DMS79 treated with DMSO at 0.1 percent for 48 hours (cell line): ENCODE results near the gene PLEKHA6.

Source experiments
- DNase-seq: peaks from one replicate; lab custom pipeline; 2025; lab: John Stamatoyannopoulos, UW

The PLEKHA6 gene

DNA sequence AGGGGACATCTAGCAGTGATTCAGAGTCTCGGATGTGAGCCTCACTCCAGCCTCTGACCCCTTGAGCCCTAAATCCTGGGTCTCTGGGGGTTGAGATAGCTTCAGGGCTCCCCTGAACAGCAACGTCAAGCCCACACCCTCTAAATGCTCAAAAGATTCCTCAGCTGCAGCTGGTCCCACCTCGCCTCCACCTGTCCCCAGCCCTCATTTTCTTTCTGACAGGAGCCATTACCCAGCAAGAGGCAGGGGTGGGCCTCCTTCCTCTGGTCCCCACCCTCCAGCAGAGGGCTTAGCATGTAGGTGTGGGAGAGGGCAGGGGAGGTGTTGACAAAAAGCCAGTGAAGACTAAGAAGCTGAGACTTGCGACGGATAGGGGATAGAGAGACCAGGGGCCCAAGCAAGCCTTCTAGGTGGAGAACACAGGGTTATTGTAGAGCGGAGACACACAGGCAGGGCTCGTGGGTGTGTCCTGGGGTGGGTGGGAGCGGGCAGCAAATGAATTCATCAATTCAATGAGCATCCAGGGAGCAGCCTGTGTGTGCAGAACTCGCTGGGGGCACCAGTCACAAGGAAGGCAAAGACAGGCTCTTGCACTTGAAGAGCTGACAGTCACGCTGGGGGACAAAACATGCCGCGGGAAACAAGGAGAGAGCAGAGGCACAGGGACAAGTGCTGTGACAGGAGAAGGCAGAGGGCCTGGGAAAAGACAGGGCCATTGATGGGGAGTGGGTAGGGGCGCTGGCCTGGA, 97.0 kb downstream of the PLEKHA6 start:
- DNase-seq: no peak

DNA sequence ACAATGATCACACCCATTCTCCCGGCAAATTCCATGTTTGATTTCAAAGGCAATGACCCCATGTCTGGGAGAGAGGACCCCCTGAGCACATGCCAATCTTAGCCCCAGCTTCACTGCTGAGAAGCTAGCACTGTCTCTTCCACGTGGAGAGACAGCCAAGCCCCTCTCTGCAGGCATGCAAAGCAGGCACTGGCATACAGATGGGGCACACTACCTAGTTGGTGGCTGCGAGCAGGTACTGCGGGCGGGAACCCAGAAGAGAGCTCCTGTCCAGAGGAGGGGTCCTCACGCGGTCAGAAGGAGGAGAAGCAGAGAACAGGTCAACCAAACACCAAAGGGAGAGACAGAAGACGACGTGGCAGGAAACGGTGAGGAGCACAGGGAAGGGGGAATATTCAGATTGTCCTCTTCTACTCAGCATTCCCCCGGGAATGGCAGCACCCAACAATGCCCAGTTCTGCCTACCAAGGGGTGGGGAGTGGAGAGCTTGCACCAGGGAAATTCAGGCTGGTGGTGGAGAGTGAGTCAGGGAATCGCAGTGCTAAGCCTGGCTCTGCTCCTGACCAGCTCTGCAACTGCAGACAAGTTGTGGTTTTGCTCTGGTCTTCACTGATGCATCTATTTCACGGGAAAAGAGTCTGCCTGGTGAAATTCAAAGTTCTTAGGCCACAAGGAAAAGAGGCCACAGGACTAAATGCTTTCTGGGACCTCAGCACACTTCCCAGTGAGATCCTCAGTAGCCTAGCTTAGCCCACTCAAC, 97.8 kb downstream of the PLEKHA6 start:
- no peak for DNase-seq

DNA sequence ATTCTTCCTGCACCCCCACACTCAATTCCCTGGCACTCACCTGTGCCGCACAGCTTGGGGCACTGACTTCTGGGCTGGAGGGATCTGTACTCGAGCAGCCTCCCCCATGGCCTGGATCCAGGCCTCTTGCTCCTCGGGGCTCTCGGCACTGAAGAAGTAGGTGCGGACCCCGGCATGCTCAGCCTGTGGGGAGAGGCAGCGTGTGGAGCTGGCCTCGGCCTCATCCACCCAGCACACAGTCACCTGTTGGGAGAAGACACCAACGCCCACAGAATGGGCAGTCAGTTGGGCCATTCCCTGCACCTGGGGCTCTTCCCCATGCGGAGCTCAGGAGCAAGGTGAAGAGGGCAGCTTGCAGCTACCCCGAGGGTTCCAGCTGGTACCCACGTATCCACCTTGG, 98.5 kb downstream of the PLEKHA6 start:
- no peak for DNase-seq

DNA sequence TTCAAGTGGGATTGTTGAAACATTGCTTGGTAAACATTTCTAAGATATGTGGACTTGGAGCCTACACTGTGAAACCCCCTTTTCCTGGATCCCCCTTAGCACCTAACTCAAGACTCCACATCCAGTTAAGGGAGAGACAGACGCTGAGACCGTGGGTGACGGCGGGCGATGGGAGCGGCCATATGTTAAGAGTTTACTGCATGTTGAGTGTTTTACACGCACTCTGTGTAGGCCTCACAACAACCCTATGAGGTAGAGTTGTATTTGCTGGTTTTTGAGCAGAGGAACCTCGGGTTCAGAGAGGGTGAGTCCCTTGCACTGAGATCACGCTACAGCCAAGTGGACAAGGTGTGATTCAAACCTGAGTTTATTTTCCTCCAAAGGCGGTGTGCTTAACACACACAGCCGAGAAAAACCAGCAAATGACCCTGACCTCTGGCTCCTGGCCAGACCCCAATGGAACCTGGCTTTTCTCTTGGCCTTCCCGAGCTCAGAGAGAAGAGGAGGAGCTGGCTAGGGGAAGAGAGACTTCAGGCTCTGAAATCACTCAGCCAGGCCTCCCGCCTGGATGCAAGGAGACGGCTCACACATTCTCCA, 99.0 kb downstream of the PLEKHA6 start:
- no peak for DNase-seq

DNA sequence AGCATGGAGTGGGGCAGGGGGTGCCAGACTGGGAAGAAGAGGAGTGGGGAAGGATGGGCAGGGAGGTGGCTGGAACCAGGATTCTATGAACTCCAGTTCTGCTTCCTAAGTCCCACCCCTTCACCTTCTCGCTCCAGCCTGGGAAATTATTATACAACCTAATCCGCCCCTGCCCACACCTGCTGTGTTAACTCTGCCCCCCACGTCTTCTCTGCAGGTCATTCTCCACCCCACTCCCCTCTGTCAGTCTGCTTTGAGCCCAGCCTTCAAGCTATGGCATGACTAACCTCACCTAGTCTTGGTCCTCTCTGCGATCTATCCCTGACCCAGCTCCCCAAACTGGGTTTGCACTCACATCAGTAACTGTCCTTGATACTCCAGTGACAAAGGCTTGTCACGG, 99.9 kb downstream of the PLEKHA6 start:
- DNase-seq: no peak

DNA sequence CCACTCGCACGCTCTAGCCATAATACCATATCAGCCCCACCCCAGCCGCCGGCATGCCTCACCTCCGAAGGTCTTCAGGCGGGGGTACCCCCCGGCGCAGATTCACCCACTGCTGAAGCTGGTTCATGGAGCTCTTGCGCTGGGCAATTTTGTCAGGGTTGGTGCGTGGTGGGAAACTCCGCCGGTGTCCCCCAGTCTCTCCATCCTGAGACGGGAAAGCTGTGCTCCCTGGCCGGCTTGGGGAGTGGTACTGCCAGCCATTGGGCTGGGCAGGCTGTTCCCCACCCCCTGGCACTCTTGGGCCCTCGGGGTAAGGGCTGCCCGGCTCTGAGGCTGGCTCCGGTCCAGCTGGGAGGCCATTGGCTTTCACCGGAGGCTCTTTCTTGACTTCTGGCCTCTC, 100.5 kb downstream of the PLEKHA6 start:
- DNase-seq: no peak

DNA sequence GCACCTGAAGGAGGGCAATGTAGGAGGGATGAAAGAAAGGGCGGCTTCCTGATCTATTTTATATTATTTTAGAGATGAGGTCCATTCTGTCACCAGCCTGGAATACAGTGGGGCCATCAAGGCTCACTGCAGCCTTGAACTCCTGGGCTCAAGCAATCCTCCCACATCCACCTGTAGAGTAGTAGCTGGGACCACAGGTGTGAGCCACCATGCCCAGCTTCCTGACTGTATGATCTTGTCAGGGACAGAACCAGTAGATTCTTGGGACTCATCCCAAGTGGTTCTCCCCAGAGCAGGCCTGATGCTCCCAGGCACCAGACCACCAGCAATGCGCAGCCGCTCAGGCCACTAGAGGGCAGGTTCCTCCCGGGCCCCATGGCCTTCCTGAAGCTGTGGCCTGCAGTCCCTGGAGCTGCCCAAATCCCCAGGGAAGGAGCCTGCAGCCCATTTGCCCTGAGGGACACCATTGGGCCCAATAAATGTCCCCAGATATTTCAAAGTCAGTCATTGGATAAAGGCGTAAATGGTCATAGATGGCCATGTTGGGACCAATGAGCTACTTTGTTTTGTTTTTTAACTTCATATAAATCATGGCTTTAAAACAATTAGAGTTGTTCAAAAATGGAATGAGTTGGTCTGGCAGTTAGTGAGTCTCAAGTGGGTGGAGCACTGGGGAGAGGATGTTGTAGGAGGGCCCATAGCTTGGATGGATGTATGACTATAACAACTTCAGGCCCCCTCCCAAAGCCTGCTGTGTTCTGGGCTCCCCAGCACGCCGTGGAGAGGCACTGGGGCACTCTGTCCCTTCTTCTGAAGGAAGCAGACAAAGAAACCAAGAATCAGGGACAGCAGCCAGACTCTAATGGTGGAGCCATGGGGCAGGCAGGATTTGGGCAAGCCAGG, 101.3 kb downstream of the PLEKHA6 start:
- no peak for DNase-seq

DNA sequence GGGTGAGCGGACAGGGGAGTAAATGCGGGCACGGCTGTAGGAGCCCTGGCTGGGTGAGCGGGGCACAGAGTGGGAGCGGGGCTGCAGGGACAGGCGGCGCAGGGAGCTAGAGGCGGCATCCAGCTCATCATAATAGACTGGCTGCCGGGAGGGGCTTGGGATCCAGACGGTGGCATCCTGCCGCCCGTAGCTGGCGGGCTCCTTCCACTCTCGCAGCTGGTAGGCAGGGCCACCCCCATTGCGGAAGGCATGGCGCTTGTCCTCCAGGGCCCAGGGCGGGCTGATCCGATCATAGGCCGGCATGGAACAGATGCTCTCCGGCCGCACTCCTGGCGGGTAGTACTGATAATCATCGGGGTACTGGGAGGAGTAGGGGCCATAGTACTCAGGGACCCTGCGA, 102.3 kb downstream of the PLEKHA6 start:
- DNase-seq: no peak

DNA sequence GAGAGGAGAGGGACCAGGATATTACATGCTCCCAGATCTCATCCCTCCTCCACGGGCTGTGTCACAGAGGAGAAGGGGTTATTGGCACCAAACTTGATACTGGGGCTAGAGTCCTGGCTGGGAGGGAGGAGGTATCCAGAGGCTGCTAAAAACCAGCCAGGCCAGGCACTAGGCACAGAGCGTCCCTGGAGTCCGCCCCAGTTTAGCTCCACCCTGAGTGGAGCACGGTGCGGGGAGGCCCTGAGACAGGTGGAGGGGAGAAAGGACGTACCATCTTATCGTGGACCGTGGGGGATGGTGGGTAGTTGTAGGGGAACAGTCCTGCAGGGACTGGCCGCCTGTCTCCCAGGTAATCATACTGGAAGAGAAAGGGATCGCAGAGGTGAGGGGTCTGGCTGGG, 103.2 kb downstream of the PLEKHA6 start:
- no peak for DNase-seq

DNA sequence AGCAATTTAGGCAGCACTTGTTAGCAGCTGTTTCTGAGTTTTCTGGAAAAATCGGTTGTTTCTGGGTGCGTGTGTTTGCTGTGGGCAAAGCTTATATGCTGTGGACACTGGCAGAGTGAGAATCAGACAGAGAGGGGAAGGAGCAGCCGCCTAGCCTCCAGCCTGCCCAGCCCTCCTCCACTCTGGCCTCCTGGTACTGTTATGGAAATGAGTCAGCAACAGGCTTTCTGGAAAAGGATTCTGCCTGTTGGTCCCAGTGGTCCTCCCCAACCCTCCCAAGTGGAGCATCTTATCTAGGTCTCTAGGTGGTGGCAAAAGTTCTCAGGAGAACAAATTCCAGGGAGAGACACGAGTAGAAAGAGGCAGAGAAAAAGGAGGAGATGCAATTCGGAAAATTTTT, 103.8 kb downstream of the PLEKHA6 start:
- DNase-seq: no peak

DNA sequence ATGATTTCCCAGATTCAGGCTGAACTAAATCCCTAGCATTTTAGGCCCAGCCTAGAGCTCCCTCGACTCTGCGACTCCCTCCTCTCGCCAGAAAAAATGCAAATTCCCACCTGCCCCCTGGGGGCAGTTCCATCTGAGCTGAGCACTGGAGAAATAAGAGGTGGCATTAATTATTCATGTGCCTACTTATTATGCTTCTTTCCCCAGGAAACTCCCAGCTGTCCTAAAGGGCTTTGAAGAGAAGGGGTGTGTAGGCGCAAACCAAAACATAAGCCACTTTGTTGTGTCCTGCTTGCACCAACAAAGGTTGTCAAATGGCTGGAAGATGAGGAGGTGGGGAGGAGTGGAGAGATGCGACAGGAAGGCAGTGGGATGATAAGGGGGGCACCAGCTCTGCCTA, 104.5 kb downstream of the PLEKHA6 start:
- DNase-seq: peak; percentile 31

DNA sequence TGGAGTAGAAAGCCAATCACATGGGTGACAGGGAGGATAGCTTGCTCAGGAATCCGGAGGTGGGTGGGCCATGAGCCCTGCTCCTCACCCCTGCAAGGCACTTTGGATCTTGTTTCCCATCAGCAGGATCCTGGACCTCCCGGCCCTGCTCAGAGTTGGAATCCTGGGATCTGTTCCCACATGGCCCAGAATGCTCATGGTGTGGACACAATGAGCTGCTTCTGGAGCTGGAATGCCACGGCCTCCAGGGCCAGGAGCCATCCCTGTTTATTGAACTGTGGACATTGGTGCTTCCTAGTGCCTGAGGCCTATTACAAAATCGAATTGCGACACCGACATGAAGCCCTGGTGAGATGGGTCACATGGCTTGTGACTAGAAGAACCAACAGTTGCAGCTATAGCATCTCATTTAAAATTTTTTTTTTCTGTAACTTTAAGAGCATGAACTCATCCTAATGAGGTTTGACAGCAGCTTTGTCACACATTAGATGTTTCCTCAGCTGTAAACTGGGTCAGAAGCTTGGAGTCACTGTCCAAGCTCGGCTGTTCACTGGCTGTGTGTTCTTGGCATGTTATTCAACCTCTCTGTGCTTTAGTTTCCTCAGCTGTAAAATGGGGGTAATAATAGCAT, 105.6 kb downstream of the PLEKHA6 start:
- DNase-seq: no peak

DNA sequence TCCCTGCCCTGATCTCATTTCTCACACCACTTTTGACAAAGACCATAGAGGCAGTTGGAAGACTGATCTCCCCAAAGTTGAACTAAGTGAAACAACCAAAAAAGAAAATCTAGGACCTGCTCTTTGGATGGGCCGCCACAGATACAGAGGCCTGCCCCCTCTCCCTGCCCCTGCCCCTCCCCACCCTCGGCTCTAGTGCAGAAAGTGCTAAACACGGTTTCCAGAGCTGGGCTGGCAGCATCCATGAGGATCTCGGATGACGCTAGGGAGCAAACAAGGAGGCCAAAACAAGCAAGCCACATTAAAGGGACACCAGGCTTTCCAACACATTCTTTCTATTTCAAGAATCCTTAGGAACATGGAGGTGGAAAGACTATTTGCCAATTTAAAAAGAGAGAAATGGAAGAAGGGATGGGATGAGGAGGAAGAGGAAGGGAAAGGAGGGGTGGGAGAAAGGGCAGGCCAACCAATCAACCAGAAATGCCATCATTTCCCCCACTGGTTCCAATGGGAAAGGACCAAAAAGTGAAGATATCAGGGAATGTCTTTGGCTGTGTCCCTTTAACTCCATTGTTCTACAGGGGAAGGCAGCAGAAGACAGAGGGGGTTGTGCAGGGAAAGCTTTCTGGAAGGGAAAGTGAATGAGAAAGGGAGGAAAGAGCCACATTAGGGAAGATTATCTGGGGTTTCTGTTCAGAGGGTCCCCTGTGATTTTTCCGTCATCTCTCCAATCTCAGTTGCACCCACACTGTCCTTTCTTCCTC, 107.6 kb downstream of the PLEKHA6 start:
- DNase-seq: no peak

DNA sequence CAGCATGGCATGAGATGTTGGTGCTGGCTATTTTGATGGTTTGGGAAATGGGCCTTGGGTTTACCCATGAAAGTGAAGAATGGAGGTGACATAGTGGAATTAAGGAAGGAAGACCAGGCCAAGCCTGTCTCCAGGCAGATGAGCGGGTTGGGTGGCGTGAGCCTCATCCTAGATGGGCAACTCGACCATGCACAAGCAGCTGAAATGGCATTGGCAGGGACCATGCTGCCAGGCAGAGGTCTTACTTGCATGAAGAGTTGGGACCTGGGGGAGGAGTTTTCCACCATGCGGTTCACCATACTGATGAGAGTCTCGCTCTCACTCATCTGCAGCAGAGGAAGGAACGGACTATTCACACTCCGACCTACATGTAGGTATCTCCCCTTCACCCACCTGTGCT, 108.4 kb downstream of the PLEKHA6 start:
- DNase-seq: no peak

DNA sequence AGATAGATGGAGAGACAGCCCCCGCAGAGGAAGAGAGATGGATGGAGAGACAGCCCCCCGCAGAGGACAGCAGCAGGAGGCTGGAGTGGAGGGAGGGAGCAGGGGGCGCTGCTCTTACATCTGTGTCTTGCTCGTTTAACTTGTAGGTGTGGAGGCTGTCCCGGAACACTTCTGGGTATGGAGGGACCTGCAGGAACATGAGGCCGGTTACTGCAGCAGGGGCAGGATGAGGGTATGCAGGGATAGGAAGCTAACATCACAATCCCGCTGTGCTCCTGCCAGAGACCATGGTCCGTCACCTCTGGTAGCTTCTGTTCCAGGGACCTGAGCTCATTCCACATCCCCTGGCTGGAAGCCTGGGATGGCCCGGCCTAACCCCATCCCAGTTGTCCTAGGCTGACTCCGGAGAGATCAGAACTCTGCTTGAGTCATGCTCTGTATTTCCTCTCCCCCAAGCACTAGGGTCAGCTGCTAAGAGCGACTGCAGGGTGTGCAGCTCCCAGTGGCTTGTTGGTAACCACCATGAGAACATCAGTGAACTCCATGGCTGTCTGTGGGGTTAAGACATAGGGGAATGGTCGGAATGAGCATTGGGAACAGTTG, 109.2 kb downstream of the PLEKHA6 start:
- DNase-seq: no peak

DNA sequence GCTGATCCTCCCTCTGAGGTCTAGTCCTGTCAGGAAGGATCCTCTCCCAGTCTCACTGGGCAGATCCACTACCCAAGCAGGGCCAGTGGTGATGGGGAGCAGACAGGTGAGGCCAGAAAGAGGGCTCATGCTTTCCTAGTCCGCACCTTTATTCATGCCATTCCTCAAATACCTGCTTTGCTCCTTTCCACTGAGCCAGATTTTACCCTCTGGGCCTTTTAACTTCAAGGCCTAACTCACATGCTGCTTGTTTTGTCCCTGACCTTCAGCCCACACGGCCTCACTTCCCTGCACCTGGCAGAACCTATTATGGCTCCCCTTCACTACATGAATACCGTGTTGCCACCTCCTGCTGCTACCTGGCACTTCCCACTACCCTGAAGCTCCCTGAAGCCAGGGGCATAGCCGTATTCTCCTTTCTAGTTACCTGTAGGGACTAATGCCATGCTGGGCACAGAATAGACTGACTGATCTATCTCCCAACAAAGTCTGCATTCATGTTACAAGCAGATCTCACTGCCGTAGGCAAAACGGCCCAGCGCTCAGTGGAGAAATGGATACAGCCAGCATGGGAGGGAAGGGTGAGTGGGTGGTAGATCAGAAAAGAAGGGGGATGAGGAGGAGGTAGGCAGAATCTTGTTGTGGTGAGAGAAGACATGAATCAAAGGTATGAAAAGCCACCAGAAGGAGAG, 109.8 kb downstream of the PLEKHA6 start:
- DNase-seq: no peak

DNA sequence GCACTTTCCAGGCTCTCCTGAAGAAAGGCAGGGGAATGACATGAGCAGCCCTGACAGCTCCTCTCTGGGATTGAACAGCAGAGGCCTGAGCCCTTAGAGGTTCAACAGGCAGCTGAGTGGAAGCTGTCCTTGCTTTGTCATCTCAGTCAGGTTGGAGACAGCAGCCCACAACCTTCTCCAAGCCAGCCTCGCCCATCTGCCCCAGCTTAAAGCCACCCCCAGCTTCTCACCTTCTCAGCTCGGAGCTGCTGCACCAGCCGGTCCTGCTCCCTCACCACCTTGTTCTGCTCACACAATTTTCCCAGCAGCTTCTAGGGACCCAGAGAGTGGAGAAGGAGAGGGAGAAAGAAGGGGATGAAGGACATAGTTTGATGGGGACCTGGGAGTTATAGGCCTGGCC, 110.8 kb downstream of the PLEKHA6 start:
- DNase-seq: no peak

DNA sequence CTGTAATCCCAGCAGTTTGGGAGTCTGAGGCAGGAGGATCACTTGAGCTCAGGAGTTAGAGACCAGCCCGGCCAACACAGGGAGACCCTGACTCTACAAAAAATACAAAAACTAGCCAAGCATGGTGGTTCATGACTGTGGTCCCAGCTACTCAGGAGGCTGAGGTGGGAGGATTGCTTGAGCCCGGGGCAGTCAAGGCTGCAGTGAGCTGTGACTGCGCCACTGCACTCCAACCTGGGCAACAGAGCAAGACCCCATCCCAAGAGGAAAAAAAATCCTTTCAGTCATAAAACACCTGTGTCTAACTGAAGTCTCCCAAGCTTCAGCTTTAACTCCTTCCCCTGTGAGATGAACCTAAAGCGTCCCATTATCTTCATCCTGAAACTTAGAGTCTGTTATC, 112.9 kb downstream of the PLEKHA6 start:
- no peak for DNase-seq

DNA sequence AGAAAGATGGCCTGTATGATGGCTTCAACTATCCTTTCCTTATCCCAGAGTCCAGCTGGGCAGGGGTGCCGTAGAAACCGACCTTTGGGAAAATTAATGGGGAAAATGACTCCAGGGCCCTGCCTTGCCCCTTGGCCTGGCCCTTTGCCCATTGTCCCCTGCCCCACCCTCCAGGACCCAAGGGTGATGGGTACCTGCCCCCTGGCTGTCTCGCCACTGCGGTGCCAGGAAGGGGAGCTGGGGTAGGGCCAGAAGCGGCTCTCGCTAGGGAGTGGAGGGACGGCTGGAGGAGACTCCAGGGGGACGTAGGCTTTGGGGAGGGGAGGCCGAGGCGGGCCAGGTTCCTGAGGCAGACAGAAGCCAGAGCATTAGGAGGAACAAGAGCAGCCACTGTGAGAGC, 116.8 kb downstream of the PLEKHA6 start:
- DNase-seq: no peak

DNA sequence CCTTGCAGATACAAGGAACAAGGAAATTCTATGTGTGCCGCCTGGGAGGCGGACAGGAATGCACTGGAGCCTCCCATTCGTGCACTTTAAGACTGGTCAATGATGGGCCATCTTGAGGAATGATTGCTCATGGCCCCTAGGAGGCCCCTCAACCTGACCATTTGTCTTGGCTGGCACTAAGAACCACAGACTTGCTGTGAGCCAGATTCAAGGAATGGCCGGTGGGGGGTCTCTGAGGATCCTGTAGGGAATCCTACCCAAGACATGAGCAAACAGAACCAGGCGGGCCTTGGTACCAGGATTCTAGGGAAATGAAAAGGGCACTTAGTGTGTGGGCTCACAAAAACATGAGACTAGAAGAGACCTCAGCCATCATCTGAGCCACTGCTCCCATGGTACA, 117.8 kb downstream of the PLEKHA6 start:
- DNase-seq: no peak
